HEK293 (cell line): ENCODE data around the gene NEO1.

ENCODE experiments used
- CTCF ChIA-PET: fragments of 350-600 bp; formaldehyde crosslinking; extraction: SDS; loops from one replicate; lab custom pipeline; 2021; ENCODE audit warnings: antibody characterized with exemption; lab: Yijun Ruan, JAX
- POLR2A ChIA-PET: fragments of 300-600 bp; formaldehyde crosslinking; extraction: SDS; loops from one replicate; lab custom pipeline; 2020; ENCODE audit warnings: antibody characterized with exemption, inconsistent platforms; lab: Yijun Ruan, JAX
- H3K27ac ChIP-seq: fragments of 200-500 bp; sonication (Bioruptor generic); 2 replicates; pipeline ENCODE4 v1.5.1; 2014; ENCODE audit warnings: low read depth, low read length, control low read depth, inconsistent platforms; ENCODE audit errors: extremely low read depth
- H3K36me3 ChIP-seq, 2 experiments: fragments of 200-500 bp in 1 of 2; sonication (Bioruptor generic) in 1 of 2; 1 replicate in 1 of 2; 2 replicates in 1 of 2; pipeline ENCODE4 v1.5.1; 2014 to 2017; ENCODE audit warnings: inconsistent platforms in 2 of 2, low read length in 2 of 2; ENCODE audit not compliant: control insufficient read depth in 2 of 2, insufficient read depth in 1 of 2
- H3K4me1 ChIP-seq: fragments of 200-500 bp; sonication (Bioruptor generic); 2 replicates; pipeline ENCODE4 v1.5.1; 2014; ENCODE audit warnings: mild to moderate bottlenecking, low read length, inconsistent platforms; ENCODE audit not compliant: control insufficient read depth, insufficient read depth
- H3K4me3 ChIP-seq: 2 replicates; pipeline ENCODE4 v1.5.1; 2011; ENCODE audit warnings: low read depth, mild to moderate bottlenecking, control low read depth, low read length, moderate library complexity
- H3K9me3 ChIP-seq: fragments of 200-500 bp; sonication (Bioruptor generic); 2 replicates; pipeline ENCODE4 v1.5.1; 2014; ENCODE audit warnings: low read depth, low read length, inconsistent platforms; ENCODE audit not compliant: control insufficient read depth, insufficient read depth
- KLF7 ChIP-seq: fragments of 450-650 bp; formaldehyde crosslinking; IDR thresholded peaks from 2 replicates; pipeline ENCODE4 v1.5.1; 2016; ENCODE audit warnings: missing biosample characterization, missing genetic modification characterization, borderline replicate concordance
- PRDM4 ChIP-seq: fragments of 450-650 bp; formaldehyde crosslinking; IDR thresholded peaks from 2 replicates; pipeline ENCODE4 v1.5.1; 2017; ENCODE audit warnings: missing biosample characterization, missing genetic modification characterization
- PRDM6 ChIP-seq: fragments of 450-650 bp; formaldehyde crosslinking; IDR thresholded peaks from 2 replicates; pipeline ENCODE4 v1.5.1; 2017; ENCODE audit warnings: missing biosample characterization, missing genetic modification characterization
- REPIN1 ChIP-seq: fragments of 450-650 bp; formaldehyde crosslinking; IDR thresholded peaks from 2 replicates; pipeline ENCODE4 v1.5.1; 2017; ENCODE audit warnings: missing biosample characterization, missing genetic modification characterization, low read depth
- SCRT1 ChIP-seq: fragments of 450-650 bp; formaldehyde crosslinking; IDR thresholded peaks from 2 replicates; pipeline ENCODE4 v1.5.1; 2016; ENCODE audit warnings: missing biosample characterization, missing genetic modification characterization, borderline replicate concordance
- SP3 ChIP-seq: fragments of 450-650 bp; formaldehyde crosslinking; IDR thresholded peaks from 2 replicates; pipeline ENCODE4 v1.5.1; 2016; ENCODE audit warnings: missing biosample characterization, missing genetic modification characterization
- SP7 ChIP-seq: fragments of 450-650 bp; formaldehyde crosslinking; IDR thresholded peaks from 2 replicates; pipeline ENCODE4 v1.5.1; 2016; ENCODE audit warnings: missing biosample characterization, missing genetic modification characterization
- WT1 ChIP-seq: fragments of 450-650 bp; formaldehyde crosslinking; IDR thresholded peaks from 2 replicates; pipeline ENCODE4 v1.5.1; 2016; ENCODE audit warnings: missing biosample characterization, missing genetic modification characterization
- YY1 ChIP-seq: fragments of 450-650 bp; formaldehyde crosslinking; IDR thresholded peaks from 2 replicates; pipeline ENCODE4 v1.5.1; 2018; ENCODE audit warnings: missing biosample characterization, missing genetic modification characterization
- YY2 ChIP-seq: fragments of 450-650 bp; formaldehyde crosslinking; IDR thresholded peaks from 2 replicates; pipeline ENCODE4 v1.5.1; 2016; ENCODE audit warnings: missing biosample characterization, missing genetic modification characterization
- ZBTB10 ChIP-seq: fragments of 450-650 bp; formaldehyde crosslinking; IDR thresholded peaks from 2 replicates; pipeline ENCODE4 v1.5.1; 2016; ENCODE audit warnings: missing biosample characterization, missing genetic modification characterization
- ZBTB6 ChIP-seq: fragments of 450-650 bp; formaldehyde crosslinking; IDR thresholded peaks from 2 replicates; pipeline ENCODE4 v1.5.1; 2017; ENCODE audit warnings: missing biosample characterization, missing genetic modification characterization
- ZFHX2 ChIP-seq: fragments of 450-650 bp; formaldehyde crosslinking; conservative IDR thresholded peaks from 2 replicates; pipeline ENCODE4 v1.5.1; 2016; ENCODE audit warnings: missing biosample characterization, missing genetic modification characterization
- ZNF174 ChIP-seq: fragments of 450-650 bp; formaldehyde crosslinking; IDR thresholded peaks from 2 replicates; pipeline ENCODE4 v1.5.0; 2017; ENCODE audit warnings: missing biosample characterization, mild to moderate bottlenecking, missing genetic modification characterization
- ZNF2 ChIP-seq: fragments of 450-650 bp; formaldehyde crosslinking; IDR thresholded peaks from 2 replicates; pipeline ENCODE4 v1.5.1; 2016; ENCODE audit warnings: missing biosample characterization, missing genetic modification characterization
- ZNF23 ChIP-seq: fragments of 450-650 bp; formaldehyde crosslinking; IDR thresholded peaks from 2 replicates; pipeline ENCODE4 v1.5.1; 2016; ENCODE audit warnings: missing biosample characterization, missing genetic modification characterization, borderline replicate concordance
- ZNF350 ChIP-seq: fragments of 450-650 bp; formaldehyde crosslinking; IDR thresholded peaks from 2 replicates; pipeline ENCODE4 v1.5.0; 2017; ENCODE audit warnings: missing biosample characterization, mild to moderate bottlenecking, missing genetic modification characterization
- ZNF513 ChIP-seq: fragments of 450-650 bp; IDR thresholded peaks from 2 replicates; pipeline ENCODE4 v1.5.1; 2018; ENCODE audit warnings: missing biosample characterization, missing genetic modification characterization
- ZNF514 ChIP-seq: fragments of 450-650 bp; formaldehyde crosslinking; IDR thresholded peaks from 2 replicates; pipeline ENCODE4 v1.5.1; 2016; ENCODE audit warnings: missing biosample characterization, missing genetic modification characterization
- ZNF521 ChIP-seq: fragments of 450-650 bp; formaldehyde crosslinking; IDR thresholded peaks from 2 replicates; pipeline ENCODE4 v1.5.1; 2017; ENCODE audit warnings: missing biosample characterization, mild to moderate bottlenecking, missing genetic modification characterization
- ZNF530 ChIP-seq: fragments of 450-650 bp; formaldehyde crosslinking; IDR thresholded peaks from 2 replicates; pipeline ENCODE4 v1.5.1; 2016; ENCODE audit warnings: low read depth, missing biosample characterization, missing genetic modification characterization
- ZNF558 ChIP-seq: fragments of 450-650 bp; formaldehyde crosslinking; IDR thresholded peaks from 2 replicates; pipeline ENCODE4 v1.5.1; 2016; ENCODE audit warnings: missing biosample characterization, missing genetic modification characterization
- ZNF600 ChIP-seq: fragments of 450-650 bp; formaldehyde crosslinking; IDR thresholded peaks from 2 replicates; pipeline ENCODE4 v1.5.1; 2016; ENCODE audit warnings: missing biosample characterization, missing genetic modification characterization
- ZNF629 ChIP-seq: fragments of 450-650 bp; formaldehyde crosslinking; IDR thresholded peaks from 2 replicates; pipeline ENCODE4 v1.5.1; 2017; ENCODE audit warnings: missing biosample characterization, missing genetic modification characterization

The NEO1 gene

GRCh38 chr15:73074241-73074640, 22.0 kb downstream of the NEO1 start (continued):
- TF ChIP-seq WT1 (tag by site-specific recombination) (peak; percentile 38; the same call in 1 of the 2 replicates), KLF7 (tag by site-specific recombination) (no peak), YY1 (tag by site-specific recombination) (no peak), SP7 (tag by site-specific recombination) (no peak; the same call in 1 of the 2 replicates), ZNF350 (tag by site-specific recombination) (no peak)

GRCh38 chr15:73075160-73075859, 23.0 kb downstream of the NEO1 start:
- H3K4me3 ChIP-seq: no peak overlapping the region
- no peaks in the 10 kb centered on the region for H3K9me3 ChIP-seq
- H3K36me3 ChIP-seq: no peaks in the 10 kb centered on the region
- POLR2A ChIA-PET: no interaction called here
- CTCF ChIA-PET: no interaction called here
- peaks cover 32% of the 10 kb centered on the region for H3K4me1 ChIP-seq
- TF ChIP-seq ZNF629 (tag by site-specific recombination): no peak
- TF ChIP-seq ZNF2 (tag by site-specific recombination): peak; percentile 96
- no peak for TF ChIP-seq ZNF514 (tag by site-specific recombination)
- TF ChIP-seq SP3 (tag by site-specific recombination): no peak
- no peak for TF ChIP-seq ZNF521 (tag by site-specific recombination)
- no peak for TF ChIP-seq PRDM4 (tag by site-specific recombination)
- peak; percentile 88 for TF ChIP-seq ZNF600 (tag by site-specific recombination)
- no peak for TF ChIP-seq ZNF530 (tag by site-specific recombination)
- TF ChIP-seq SCRT1 (tag by site-specific recombination): 0 out of 2 replicates have a peak, but pooled peaks have one; percentile 14
- TF ChIP-seq SP7 (tag by site-specific recombination): 0 out of 2 replicates have a peak, but pooled peaks have one; percentile 20
- no peak for TF ChIP-seq ZNF23 (tag by site-specific recombination)
- TF ChIP-seq ZNF174: no peak
- TF ChIP-seq YY2 (tag by site-specific recombination): peak; percentile 50; the same call in 1 of the 2 replicates
- no peak for TF ChIP-seq ZNF513 (tag by site-specific recombination)
- TF ChIP-seq PRDM6 (tag by site-specific recombination): 0 out of 2 replicates have a peak, but pooled peaks have one; percentile 14
- TF ChIP-seq ZFHX2 (tag by site-specific recombination): peak; percentile 27; the same call in 1 of the 2 replicates
- no peak for TF ChIP-seq ZBTB10 (tag by site-specific recombination)
- TF ChIP-seq ZNF558 (tag by site-specific recombination): no peak
- TF ChIP-seq REPIN1 (tag by site-specific recombination): no peak
- TF ChIP-seq ZBTB6 (tag by site-specific recombination): no peak
- H3K27ac ChIP-seq: no peak overlapping the region
